OCI-LY1 (cell line): ENCODE data around the gene CNOT6L.

Source experiments
- EZH2 ChIP-seq: fragments of 200-600 bp; sonication (generic), shearing (Covaris generic); IDR thresholded peaks from 2 replicates; pipeline ENCODE4 v1.8.0; 2017; ENCODE audit warnings: borderline replicate concordance, mixed run types, mild to moderate bottlenecking, antibody characterized with exemption, low read length, moderate library complexity, mixed read lengths
- TF ChIP-seq, protein P1 (sequence below): fragments of 200-600 bp; sonication (generic), shearing (Covaris generic); IDR thresholded peaks from 2 replicates; pipeline ENCODE4 v1.5.1; 2017; ENCODE audit warnings: mild to moderate bottlenecking, antibody characterized with exemption, low read length, moderate library complexity, mixed read lengths

DNA sequence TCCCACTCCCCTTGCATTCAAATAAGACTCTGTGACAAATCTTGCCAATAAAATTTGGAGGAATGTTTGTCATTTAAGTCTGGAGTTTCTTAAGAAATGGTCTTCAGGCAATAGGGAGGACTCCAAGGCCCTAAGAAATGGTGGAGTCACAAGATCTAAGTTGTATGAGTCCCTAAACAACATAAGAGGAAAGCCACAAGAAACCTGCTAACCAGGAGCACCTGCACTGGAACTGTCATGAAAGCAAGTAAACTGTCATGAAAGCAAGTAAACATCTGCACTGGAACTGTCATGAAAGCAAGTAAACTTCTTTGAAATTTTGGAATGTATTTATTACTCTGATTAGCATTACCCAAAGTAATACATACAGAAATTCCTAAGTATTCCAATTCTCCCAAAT is 3.5 kb downstream of the CNOT6L start:
- TF ChIP-seq, protein P1, sequence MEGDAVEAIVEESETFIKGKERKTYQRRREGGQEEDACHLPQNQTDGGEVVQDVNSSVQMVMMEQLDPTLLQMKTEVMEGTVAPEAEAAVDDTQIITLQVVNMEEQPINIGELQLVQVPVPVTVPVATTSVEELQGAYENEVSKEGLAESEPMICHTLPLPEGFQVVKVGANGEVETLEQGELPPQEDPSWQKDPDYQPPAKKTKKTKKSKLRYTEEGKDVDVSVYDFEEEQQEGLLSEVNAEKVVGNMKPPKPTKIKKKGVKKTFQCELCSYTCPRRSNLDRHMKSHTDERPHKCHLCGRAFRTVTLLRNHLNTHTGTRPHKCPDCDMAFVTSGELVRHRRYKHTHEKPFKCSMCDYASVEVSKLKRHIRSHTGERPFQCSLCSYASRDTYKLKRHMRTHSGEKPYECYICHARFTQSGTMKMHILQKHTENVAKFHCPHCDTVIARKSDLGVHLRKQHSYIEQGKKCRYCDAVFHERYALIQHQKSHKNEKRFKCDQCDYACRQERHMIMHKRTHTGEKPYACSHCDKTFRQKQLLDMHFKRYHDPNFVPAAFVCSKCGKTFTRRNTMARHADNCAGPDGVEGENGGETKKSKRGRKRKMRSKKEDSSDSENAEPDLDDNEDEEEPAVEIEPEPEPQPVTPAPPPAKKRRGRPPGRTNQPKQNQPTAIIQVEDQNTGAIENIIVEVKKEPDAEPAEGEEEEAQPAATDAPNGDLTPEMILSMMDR, result no peak
- TF ChIP-seq EZH2, result no peak
